Nephron progenitor cell (in vitro differentiated cells): ENCODE results near the gene AXL.

Experiments
- DNase-seq: peaks from one replicate; pipeline ENCODE4 v3.0.0; 2021
- H3K27ac Mint-ChIP-seq: 2 replicates; pipeline ENCODE4 v1.8.0; 2021; ENCODE audit warnings: mild to moderate bottlenecking, moderate library complexity, mixed read lengths
- H3K27me3 Mint-ChIP-seq: 2 replicates; pipeline ENCODE4 v1.8.0; 2021; ENCODE audit warnings: mild to moderate bottlenecking, low read depth, mixed read lengths; ENCODE audit not compliant: poor library complexity
- H3K36me3 Mint-ChIP-seq: 2 replicates; pipeline ENCODE4 v1.8.0; 2021; ENCODE audit warnings: low read depth, mixed read lengths
- H3K4me1 Mint-ChIP-seq: 2 replicates; pipeline ENCODE4 v1.8.0; 2021; ENCODE audit warnings: mixed read lengths
- H3K4me3 Mint-ChIP-seq: 2 replicates; pipeline ENCODE4 v1.8.0; 2021; ENCODE audit warnings: mild to moderate bottlenecking, moderate library complexity, mixed read lengths
- H3K9me3 Mint-ChIP-seq: 2 replicates; pipeline ENCODE4 v1.8.0; 2021; ENCODE audit warnings: mild to moderate bottlenecking, moderate library complexity, mixed read lengths
- TF ChIP-seq, protein P1 (sequence below): fragments of 200-600 bp; sonication (generic); IDR thresholded peaks from 2 replicates; pipeline ENCODE4 v1.5.0; 2021; ENCODE audit warnings: antibody characterized with exemption

The AXL gene

GRCh38 chr19:41309180-41310032, 90.4 kb downstream of the AXL start:
- Mint-ChIP-seq H3K27ac (peak overlapping the region; percentile 95), H3K27me3 (peaks cover 6% of the 10 kb centered on the region), H3K4me1 (peaks cover 46% of the 10 kb centered on the region), H3K9me3 (no peaks in the 10 kb centered on the region), H3K4me3 (peak overlapping the region; percentile 94), H3K36me3 (peaks cover 46% of the 10 kb centered on the region)
- TF ChIP-seq, protein P1, sequence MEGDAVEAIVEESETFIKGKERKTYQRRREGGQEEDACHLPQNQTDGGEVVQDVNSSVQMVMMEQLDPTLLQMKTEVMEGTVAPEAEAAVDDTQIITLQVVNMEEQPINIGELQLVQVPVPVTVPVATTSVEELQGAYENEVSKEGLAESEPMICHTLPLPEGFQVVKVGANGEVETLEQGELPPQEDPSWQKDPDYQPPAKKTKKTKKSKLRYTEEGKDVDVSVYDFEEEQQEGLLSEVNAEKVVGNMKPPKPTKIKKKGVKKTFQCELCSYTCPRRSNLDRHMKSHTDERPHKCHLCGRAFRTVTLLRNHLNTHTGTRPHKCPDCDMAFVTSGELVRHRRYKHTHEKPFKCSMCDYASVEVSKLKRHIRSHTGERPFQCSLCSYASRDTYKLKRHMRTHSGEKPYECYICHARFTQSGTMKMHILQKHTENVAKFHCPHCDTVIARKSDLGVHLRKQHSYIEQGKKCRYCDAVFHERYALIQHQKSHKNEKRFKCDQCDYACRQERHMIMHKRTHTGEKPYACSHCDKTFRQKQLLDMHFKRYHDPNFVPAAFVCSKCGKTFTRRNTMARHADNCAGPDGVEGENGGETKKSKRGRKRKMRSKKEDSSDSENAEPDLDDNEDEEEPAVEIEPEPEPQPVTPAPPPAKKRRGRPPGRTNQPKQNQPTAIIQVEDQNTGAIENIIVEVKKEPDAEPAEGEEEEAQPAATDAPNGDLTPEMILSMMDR: no peak
- no peak for DNase-seq

DNA sequence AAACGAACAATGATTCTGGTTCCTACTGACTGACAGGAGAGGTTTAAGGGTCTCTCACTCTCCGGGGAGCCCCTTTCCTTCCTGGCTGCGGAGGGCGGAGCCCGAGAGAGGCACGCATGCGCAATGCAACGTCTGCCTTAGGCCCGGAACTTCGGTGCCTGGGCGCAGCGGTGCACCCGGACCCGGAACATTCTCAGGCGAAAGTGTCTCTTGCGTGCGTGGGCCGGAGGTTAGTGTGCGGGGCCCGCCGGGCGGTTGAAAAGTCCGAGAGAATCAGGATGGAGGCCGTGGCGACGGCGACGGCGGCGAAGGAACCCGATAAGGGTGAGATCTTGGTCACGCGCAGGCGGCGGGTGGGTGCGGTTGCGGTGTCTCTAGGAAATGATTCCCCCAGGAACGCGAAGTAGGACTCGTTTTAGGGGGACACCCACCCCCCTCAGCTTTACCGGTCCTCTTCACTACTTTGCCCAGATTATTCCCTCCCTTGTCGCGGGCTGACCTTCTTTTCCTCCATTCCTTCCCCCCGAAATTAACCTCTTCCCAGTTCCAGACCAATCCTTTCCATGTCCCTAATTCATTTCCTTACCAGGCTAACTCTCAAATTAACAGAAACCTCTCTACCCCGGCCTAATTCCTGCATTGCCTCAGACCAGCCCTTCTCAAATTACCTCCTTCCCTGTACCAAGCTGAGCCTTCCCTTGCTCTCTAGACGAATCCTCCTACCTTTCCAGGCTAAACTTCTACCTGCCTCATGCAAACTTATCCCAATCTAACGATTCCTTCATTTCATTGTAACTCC, 91.2 kb downstream of the AXL start, which contains the start of gene CCDC97:
Gene CCDC97, plus strand, starts transcription at position 140 of the 799 bp plus-strand sequence. Its CDS starts 139 bp downstream, at position 279.
- Mint-ChIP-seq H3K27ac (peak within 1 kb of the TSS; percentile 95), H3K4me1 (peaks cover 46% of the 10 kb centered on the region)

DNA sequence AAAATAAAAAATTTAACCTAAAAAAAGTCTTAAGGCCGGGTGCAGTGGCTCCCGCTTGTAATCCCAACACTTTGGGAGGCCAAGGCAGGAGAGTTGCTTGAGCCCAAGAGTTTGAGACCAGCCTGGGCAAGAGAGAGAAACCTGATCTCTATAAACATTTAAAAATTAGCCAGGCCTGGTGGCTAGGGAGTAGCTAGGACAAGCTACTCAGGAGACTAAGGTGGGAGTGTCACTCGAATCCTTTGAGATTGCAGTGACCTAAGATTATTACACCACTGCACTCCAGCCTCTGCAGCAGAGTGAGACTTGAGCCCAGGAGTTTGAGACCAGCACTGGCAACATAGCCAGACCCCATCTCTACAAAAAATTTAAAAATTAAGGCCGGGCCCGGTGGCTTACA, 92.0 kb downstream of the AXL start:
- H3K27ac Mint-ChIP-seq: peak overlapping the region; percentile 95
- H3K4me1 Mint-ChIP-seq: peaks cover 48% of the 10 kb centered on the region
- DNase-seq: no peak
- peaks cover 6% of the 10 kb centered on the region for H3K27me3 Mint-ChIP-seq
- peak overlapping the region; percentile 94 for H3K4me3 Mint-ChIP-seq
- peaks cover 42% of the 10 kb centered on the region for H3K36me3 Mint-ChIP-seq
- TF ChIP-seq, protein P1: no peak
- H3K9me3 Mint-ChIP-seq: no peaks in the 10 kb centered on the region

More for the DNA sequence above, 91.2 kb downstream of the AXL start, which contains the start of gene CCDC97:
- Mint-ChIP-seq H3K9me3 (no peaks in the 10 kb centered on the region), H3K36me3 (peaks cover 42% of the 10 kb centered on the region), H3K4me3 (peak within 1 kb of the TSS; percentile 94), H3K27me3 (peaks cover 6% of the 10 kb centered on the region)
- DNase-seq: peak; percentile 91
- TF ChIP-seq, protein P1: no peak
